Endothelial cell (in vitro differentiated cells): Measurements from ENCODE around the gene SH3GL3. TPM values are rescaled to one million over a fixed set of nuclear protein-coding genes. Genes with fewer than 3 reads are reported as not detected.

Experiments used
- DNase-seq: peaks from one replicate; pipeline ENCODE4 v3.0.0; 2021; ENCODE audit warnings: low spot score
- H3K27ac Mint-ChIP-seq: one replicate; pipeline ENCODE4 v1.8.0; 2021; ENCODE audit warnings: mixed read lengths, inconsistent platforms; ENCODE audit not compliant: unreplicated experiment
- H3K27me3 Mint-ChIP-seq: one replicate; pipeline ENCODE4 v1.8.0; 2021; ENCODE audit warnings: mild to moderate bottlenecking, moderate library complexity, mixed read lengths, inconsistent platforms; ENCODE audit not compliant: unreplicated experiment
- H3K36me3 Mint-ChIP-seq: one replicate; pipeline ENCODE4 v1.8.0; 2021; ENCODE audit warnings: mild to moderate bottlenecking, low read depth, mixed read lengths, inconsistent platforms; ENCODE audit not compliant: unreplicated experiment
- H3K4me1 Mint-ChIP-seq: one replicate; pipeline ENCODE4 v1.8.0; 2021; ENCODE audit warnings: mild to moderate bottlenecking, mixed read lengths, inconsistent platforms; ENCODE audit not compliant: unreplicated experiment
- H3K4me3 Mint-ChIP-seq: one replicate; pipeline ENCODE4 v1.8.0; 2021; ENCODE audit warnings: mild to moderate bottlenecking, mixed read lengths, inconsistent platforms; ENCODE audit not compliant: unreplicated experiment
- H3K9me3 Mint-ChIP-seq: one replicate; pipeline ENCODE4 v1.8.0; 2021; ENCODE audit warnings: mixed read lengths, inconsistent platforms; ENCODE audit not compliant: unreplicated experiment
- CTCF ChIP-seq: fragments of 200-600 bp; sonication (generic); IDR thresholded peaks from one replicate; pipeline ENCODE4 v1.5.0; 2021; ENCODE audit warnings: antibody characterized with exemption; ENCODE audit not compliant: unreplicated experiment
- total RNA-seq: library from RNA; stranded (reverse); fragmentation: NEBNext Ultra II Directional; extraction: Animal tissue kit (Norgen Biotek cat#: 25700); gene quantifications from one replicate; pipeline ENCODE4 v1.2.1, GENCODE V29; 2021; ENCODE audit not compliant: unreplicated experiment

The SH3GL3 gene
- total RNA-seq, 1 donor from 2014 or later: 9.4 TPM

GRCh38 chr15:83610132-83610531 lies 163.0 kb downstream of the SH3GL3 start:
- TF ChIP-seq CTCF: no peak
- Mint-ChIP-seq H3K4me3 (no peak overlapping the region), H3K27me3 (no peaks in the 10 kb centered on the region), H3K4me1 (no peaks in the 10 kb centered on the region), H3K9me3 (no peaks in the 10 kb centered on the region), H3K27ac (no peak overlapping the region), H3K36me3 (no peaks in the 10 kb centered on the region)
- DNase-seq: no peak

- Mint-ChIP-seq H3K4me1 (no peaks in the 10 kb centered on the region), H3K9me3 (no peaks in the 10 kb centered on the region), H3K27ac (no peak overlapping the region), H3K27me3 (no peaks in the 10 kb centered on the region), H3K36me3 (no peaks in the 10 kb centered on the region), H3K4me3 (no peak overlapping the region)
- no peak for TF ChIP-seq CTCF
- DNase-seq: no peak
These were observed 164.0 kb downstream of the SH3GL3 start for GRCh38 chr15:83610901-83611685.

- Mint-ChIP-seq H3K4me1 (no peaks in the 10 kb centered on the region), H3K27ac (no peak overlapping the region), H3K4me3 (no peak overlapping the region), H3K9me3 (no peaks in the 10 kb centered on the region), H3K27me3 (no peaks in the 10 kb centered on the region), H3K36me3 (no peaks in the 10 kb centered on the region)
- no peak for TF ChIP-seq CTCF
- no peak for DNase-seq
These were observed 165.1 kb downstream of the SH3GL3 start for GRCh38 chr15:83612226-83612625.

- no peak overlapping the region for H3K4me3 Mint-ChIP-seq
- TF ChIP-seq CTCF: no peak
These were observed 165.9 kb downstream of the SH3GL3 start for GRCh38 chr15:83612898-83613635.

GRCh38 chr15:83613714-83614113 lies 166.6 kb downstream of the SH3GL3 start:
- H3K4me3 Mint-ChIP-seq: no peak overlapping the region
- H3K27ac Mint-ChIP-seq: no peak overlapping the region
- no peak for DNase-seq
- H3K36me3 Mint-ChIP-seq: no peaks in the 10 kb centered on the region
- H3K4me1 Mint-ChIP-seq: no peaks in the 10 kb centered on the region
- no peaks in the 10 kb centered on the region for H3K27me3 Mint-ChIP-seq
- TF ChIP-seq CTCF: no peak
- no peaks in the 10 kb centered on the region for H3K9me3 Mint-ChIP-seq

More at GRCh38 chr15:83612898-83613635, 165.9 kb downstream of the SH3GL3 start:
- no peak for DNase-seq
- Mint-ChIP-seq H3K27ac (no peak overlapping the region), H3K4me1 (no peaks in the 10 kb centered on the region), H3K27me3 (no peaks in the 10 kb centered on the region), H3K36me3 (no peaks in the 10 kb centered on the region), H3K9me3 (no peaks in the 10 kb centered on the region)
